H1 (cell line): ENCODE data around the gene WBP4. TPM values are rescaled to one million over a fixed set of nuclear protein-coding genes. Genes with fewer than 3 reads are reported as not detected.

ENCODE experiments used
- CTCF ChIA-PET: fragments of 300-600 bp; sonication (Branson Sonifier 250); formaldehyde crosslinking; loops from one replicate; lab custom pipeline; 2021; ENCODE audit not compliant: partially characterized antibody; lab: Charles Lee
- POLR2A ChIA-PET: fragments of 300-600 bp; sonication (Branson Sonifier 250); formaldehyde crosslinking; loops from one replicate; lab custom pipeline; 2021; ENCODE audit warnings: inconsistent platforms; ENCODE audit not compliant: partially characterized antibody; lab: Charles Lee
- DNase-seq, 2 experiments: peaks; one replicate each; pipeline versions ENCODE4 v3.0.0 to v3.0.0-alpha.2; 2010 to 2022; ENCODE audit warnings: low spot score in 2 of 2, low read depth in 1 of 2, mixed read lengths in 1 of 2
- FAIRE-seq: peaks from 2 replicates; lab custom pipeline; 2011; peaks lifted over from hg19 to GRCh38; lab: Jason Lieb, UNC
- H2AFZ ChIP-seq: 2 replicates; pipeline ENCODE4 v1.8.1; 2012; ENCODE audit warnings: low read length, inconsistent platforms
- H2AK5ac ChIP-seq: 2 replicates; pipeline ENCODE4 v1.6.1; 2013; ENCODE audit warnings: low read depth, low read length
- H2BK120ac ChIP-seq: replicated peaks from 2 replicates; pipeline ENCODE3; 2013; ENCODE audit warnings: low read depth, low read length, inconsistent platforms
- H2BK12ac ChIP-seq: 2 replicates; pipeline ENCODE4 v1.6.1; 2013; ENCODE audit warnings: low read depth, low read length
- H2BK15ac ChIP-seq: 2 replicates; pipeline ENCODE4 v1.6.1; 2013; ENCODE audit warnings: low read length
- H2BK20ac ChIP-seq: 2 replicates; pipeline ENCODE4 v1.6.1; 2013; ENCODE audit warnings: low read length
- H2BK5ac ChIP-seq: 2 replicates; pipeline ENCODE4 v1.6.1; 2013; ENCODE audit warnings: low read depth, low read length
- H3K14ac ChIP-seq: 2 replicates; pipeline ENCODE4 v1.6.1; 2013; ENCODE audit warnings: inconsistent platforms; ENCODE audit not compliant: insufficient read length
- H3K18ac ChIP-seq: 2 replicates; pipeline ENCODE4 v1.6.1; 2013; ENCODE audit warnings: low read length; ENCODE audit errors: extremely low read depth
- H3K23ac ChIP-seq: 2 replicates; pipeline ENCODE4 v1.6.1; 2013; ENCODE audit warnings: inconsistent platforms; ENCODE audit not compliant: insufficient read length
- H3K23me2 ChIP-seq: 2 replicates; pipeline ENCODE4 v1.6.1; 2013; ENCODE audit warnings: low read depth, low read length
- H3K27ac ChIP-seq: 2 replicates; pipeline ENCODE4 v1.6.1; 2011; ENCODE audit warnings: low read depth, low read length, inconsistent platforms
- H3K27me3 ChIP-seq, 4 experiments: replicated peaks in 1 of 4; 1 replicate in 1 of 4; 2 replicates in 3 of 4; pipeline versions ENCODE4 v1.6.1 to v1.8.1; 2011 to 2013; ENCODE audit warnings: low read length in 3 of 4, mild to moderate bottlenecking in 3 of 4, inconsistent platforms in 2 of 4, mixed read lengths in 2 of 4, moderate library complexity in 1 of 4; ENCODE audit not compliant: control insufficient read depth in 3 of 4, insufficient read depth in 3 of 4; ENCODE audit errors: extremely low read depth in 1 of 4
- H3K36me3 ChIP-seq, 4 experiments: 2 replicates each; pipeline versions ENCODE4 v1.6.1 to v1.8.1; 2011 to 2013; ENCODE audit warnings: mild to moderate bottlenecking in 4 of 4, low read length in 3 of 4, moderate library complexity in 2 of 4, control low read depth in 1 of 4, inconsistent platforms in 1 of 4; ENCODE audit not compliant: insufficient read depth in 4 of 4, control insufficient read depth in 2 of 4
- H3K4ac ChIP-seq: replicated peaks from 2 replicates; pipeline ENCODE3; 2013; ENCODE audit warnings: low read length, low read depth, mixed read lengths, inconsistent platforms; ENCODE audit not compliant: insufficient read length
- H3K4me1 ChIP-seq, 4 experiments: replicated peaks in 1 of 4; 1 replicate in 1 of 4; 2 replicates in 3 of 4; pipeline versions ENCODE4 v1.6.1 to v1.8.1; 2011 to 2013; ENCODE audit warnings: low read length in 3 of 4, inconsistent platforms in 2 of 4, mixed read lengths in 1 of 4; ENCODE audit not compliant: insufficient read depth in 4 of 4, control insufficient read depth in 3 of 4
- H3K4me2 ChIP-seq, 2 experiments: 2 replicates each; pipeline versions ENCODE4 v1.6.1 to v1.8.1; 2011 to 2013; ENCODE audit warnings: low read depth in 2 of 2, low read length in 2 of 2, control low read depth in 1 of 2, inconsistent platforms in 1 of 2, mild to moderate bottlenecking in 1 of 2; ENCODE audit not compliant: insufficient read depth in 1 of 2
- H3K4me3 ChIP-seq, 4 experiments: fragments of 200-600, 300-600 bp in 1 of 4; sonication (generic), shearing (Covaris generic), sonication (Bioruptor Twin) in 1 of 4; 2 replicates each; pipeline versions ENCODE4 v1.5.1 to v1.8.1; 2011 to 2016; ENCODE audit warnings: low read length in 4 of 4, low read depth in 3 of 4, control low read depth in 2 of 4, inconsistent platforms in 2 of 4, mild to moderate bottlenecking in 2 of 4, mixed read lengths in 1 of 4, moderate library complexity in 1 of 4; ENCODE audit not compliant: insufficient read depth in 2 of 4; ENCODE audit errors: extremely low read depth in 1 of 4
- H3K56ac ChIP-seq: replicated peaks from 2 replicates; pipeline ENCODE3; 2013; ENCODE audit warnings: low read depth, mild to moderate bottlenecking, mixed read lengths, low read length, inconsistent platforms; ENCODE audit not compliant: insufficient read length
- H3K79me1 ChIP-seq: 2 replicates; pipeline ENCODE4 v1.6.1; 2013; ENCODE audit warnings: low read depth, low read length, control low read depth
- H3K79me2 ChIP-seq, 2 experiments: 2 replicates each; pipeline versions ENCODE4 v1.6.1 to v1.8.1; 2012 to 2013; ENCODE audit warnings: low read length in 2 of 2, mild to moderate bottlenecking in 2 of 2, inconsistent platforms in 1 of 2; ENCODE audit not compliant: insufficient read depth in 2 of 2, control insufficient read depth in 1 of 2
- H3K9ac ChIP-seq, 4 experiments: replicated peaks in 1 of 4; 1 replicate in 1 of 4; 2 replicates in 3 of 4; pipeline versions ENCODE4 v1.6.1 to v1.8.1; 2011 to 2013; ENCODE audit warnings: low read depth in 3 of 4, low read length in 3 of 4, control low read depth in 2 of 4, mild to moderate bottlenecking in 2 of 4, moderate library complexity in 2 of 4, inconsistent platforms in 1 of 4; ENCODE audit errors: extremely low read depth in 1 of 4
- H3K9me3 ChIP-seq, 2 experiments: 2 replicates each; pipeline versions ENCODE4 v1.6.1 to v1.8.1; 2012 to 2013; ENCODE audit warnings: mild to moderate bottlenecking in 2 of 2, moderate library complexity in 2 of 2, control low read depth in 1 of 2, inconsistent platforms in 1 of 2, low read depth in 1 of 2, low read length in 1 of 2, mixed read lengths in 1 of 2; ENCODE audit not compliant: insufficient read depth in 2 of 2
- H4K20me1 ChIP-seq, 2 experiments: replicated peaks in 1 of 2; 2 replicates each; pipeline versions ENCODE3 to v1.8.1; 2011 to 2013; ENCODE audit warnings: inconsistent platforms in 2 of 2, low read length in 2 of 2, mild to moderate bottlenecking in 1 of 2; ENCODE audit not compliant: insufficient read depth in 2 of 2, control insufficient read depth in 1 of 2
- H4K5ac ChIP-seq: 2 replicates; pipeline ENCODE4 v1.6.1; 2013; ENCODE audit warnings: low read length, low read depth, mixed read lengths, inconsistent platforms; ENCODE audit not compliant: insufficient read length
- H4K8ac ChIP-seq: 2 replicates; pipeline ENCODE4 v1.8.0; 2013; ENCODE audit warnings: mild to moderate bottlenecking, moderate library complexity, low read length, inconsistent platforms; ENCODE audit not compliant: insufficient read depth; ENCODE audit errors: extremely low read depth
- H4K91ac ChIP-seq: replicated peaks from 2 replicates; pipeline ENCODE3; 2013; ENCODE audit warnings: low read length, mixed read lengths, inconsistent platforms; ENCODE audit not compliant: insufficient read length
- ATF3 ChIP-seq: IDR thresholded peaks from 2 replicates; pipeline ENCODE4 v1.6.1; 2011; ENCODE audit warnings: low read depth, mild to moderate bottlenecking, low read length; ENCODE audit not compliant: insufficient read depth
- CEBPB ChIP-seq: IDR thresholded peaks from 2 replicates; pipeline ENCODE4 v1.6.1; 2012; ENCODE audit warnings: low read depth, low read length
- CTCF ChIP-seq, 3 experiments: IDR thresholded peaks; 1 replicate in 2 of 3; 2 replicates in 1 of 3; pipeline versions ENCODE4 v1.5.1 to v1.6.1; 2011; ENCODE audit warnings: low read length in 3 of 3, mild to moderate bottlenecking in 3 of 3, inconsistent platforms in 2 of 3, low read depth in 1 of 3, moderate library complexity in 1 of 3; ENCODE audit not compliant: insufficient read depth in 1 of 3; ENCODE audit errors: control extremely low read depth in 1 of 3
- FOSL1 ChIP-seq: IDR thresholded peaks from 2 replicates; pipeline ENCODE4 v1.6.1; 2011; ENCODE audit warnings: mild to moderate bottlenecking, low read depth, low read length, moderate library complexity; ENCODE audit not compliant: insufficient read depth
- JUN ChIP-seq: IDR thresholded peaks from 2 replicates; pipeline ENCODE4 v1.6.1; 2011; ENCODE audit warnings: low read depth, mild to moderate bottlenecking, improper control_type of control experiment, low read length
- POU5F1 ChIP-seq: IDR thresholded peaks from 2 replicates; pipeline ENCODE4 v1.6.1; 2011; ENCODE audit warnings: low read depth, mild to moderate bottlenecking, low read length, moderate library complexity
- RBBP5 ChIP-seq: IDR thresholded peaks from 2 replicates; pipeline ENCODE4 v1.7.1; 2012; ENCODE audit warnings: low read depth, mild to moderate bottlenecking, inconsistent platforms, low read length, moderate library complexity, borderline replicate concordance
- SP4 ChIP-seq: IDR thresholded peaks from 2 replicates; pipeline ENCODE4 v1.6.1; 2012; ENCODE audit warnings: low read length, inconsistent platforms
- TAF7 ChIP-seq: optimal IDR thresholded peaks from 2 replicates; pipeline ENCODE3; 2011; ENCODE audit warnings: low read depth, mild to moderate bottlenecking, inconsistent platforms, low read length, moderate library complexity, borderline replicate concordance
- TEAD4 ChIP-seq: IDR thresholded peaks from 2 replicates; pipeline ENCODE4 v1.6.1; 2012; ENCODE audit warnings: low read depth, low read length, inconsistent platforms, mixed read lengths
- polyA plus RNA-seq, 7 experiments: library from polyadenylated mRNA; depleted of rRNA in 3 of 7; stranded (reverse) in 5 of 7; unstranded in 2 of 7; fragments of >200 nt in 5 of 7; fragments of 200-250 nt in 2 of 7; gene quantifications; 1 replicate in 5 of 7; 2 replicates in 1 of 7; 4 replicates in 1 of 7; pipeline versions ENCODE4 v1.2.1 to v1.2.3, GENCODE V29; 2011 to 2013; ENCODE audit warnings: missing spikeins in 2 of 7, mixed read lengths in 2 of 7
- total RNA-seq: library from RNA; stranded (reverse); fragmentation: NEBNext Ultra II Directional; extraction: Animal tissue kit (Norgen Biotek cat#: 25700); gene quantifications from 2 replicates; pipeline ENCODE4 v1.2.1, GENCODE V29; 2021
- TF ChIP-seq, protein P1 (sequence below): IDR thresholded peaks from 2 replicates; pipeline ENCODE4 v1.6.1; 2011; ENCODE audit warnings: low read length, improper control_type of control experiment

Gene WBP4
- total and polyA plus RNA-seq, 2 of the 8 experiments (the other 6 are each of a cell fraction or from before 2014, with no cell fraction given): 3.0 to 10.0 TPM

DNA sequence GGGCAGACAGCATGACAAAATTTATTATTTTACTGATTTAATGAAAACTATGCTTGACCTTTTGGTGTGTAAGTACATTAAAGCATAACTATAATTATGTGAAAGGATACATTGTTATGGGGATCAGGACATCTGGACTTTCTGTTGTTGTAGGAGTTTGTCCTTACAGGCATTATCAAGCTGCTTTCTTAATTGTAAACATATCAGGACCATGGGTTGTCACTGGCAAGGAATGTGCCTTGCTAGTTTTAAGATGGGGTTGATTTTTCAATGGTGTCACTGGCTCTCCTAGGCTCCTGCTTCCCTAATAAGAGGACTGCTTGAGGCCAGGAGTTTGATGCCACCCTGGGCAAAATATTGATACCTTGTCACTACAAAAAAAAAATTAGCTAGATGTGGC is 38.7 kb downstream of the WBP4 start:
- Histone ChIP-seq H4K8ac (no peak overlapping the region), H3K4me1 (peaks cover 0 to 8% (median 1%) of the 10 kb centered on the region in 4 experiments; a peak in 1 of 7 replicates), H2BK12ac (no peak overlapping the region), H3K79me1 (no peaks in the 10 kb centered on the region), H3K4me3 (no peak overlapping the region), H3K4me2 (no peak overlapping the region), H3K27ac (no peak overlapping the region), H3K9ac (no peak overlapping the region), H3K4ac (no peak overlapping the region), H4K20me1 (no peaks in the 10 kb centered on the region), H2BK5ac (no peak overlapping the region), H3K79me2 (no peaks in the 10 kb centered on the region), H2AK5ac (no peak overlapping the region), H3K27me3 (no peaks in the 10 kb centered on the region), H2BK15ac (no peak overlapping the region), H3K14ac (no peak overlapping the region), H4K91ac (no peak overlapping the region), H3K56ac (no peak overlapping the region), H3K18ac (no peak overlapping the region), H4K5ac (no peak overlapping the region), H2BK20ac (no peak overlapping the region), H2BK120ac (no peak overlapping the region), H3K23me2 (no peaks in the 10 kb centered on the region), H3K36me3 (no peaks in the 10 kb centered on the region), H3K23ac (no peak overlapping the region), H2AFZ (no peak overlapping the region), H3K9me3 (no peaks in the 10 kb centered on the region)
- FAIRE-seq (no peak), DNase-seq (no peak)
- ChIA-PET POLR2A (interaction anchor here (1.2 to 2.5 kb wide), 2 partner anchors 8 to 29 kb away, joined by 3 to 9 read pairs; no protein-coding TSS in a partner anchor), CTCF (interaction anchor here (0.6 to 3.2 kb wide), 4 partner anchors 45 to 1090 kb away, joined by 3 to 8 read pairs (median 4); no protein-coding TSS in a partner anchor)
- no peak for TF ChIP-seq FOSL1
- TF ChIP-seq, protein P1, sequence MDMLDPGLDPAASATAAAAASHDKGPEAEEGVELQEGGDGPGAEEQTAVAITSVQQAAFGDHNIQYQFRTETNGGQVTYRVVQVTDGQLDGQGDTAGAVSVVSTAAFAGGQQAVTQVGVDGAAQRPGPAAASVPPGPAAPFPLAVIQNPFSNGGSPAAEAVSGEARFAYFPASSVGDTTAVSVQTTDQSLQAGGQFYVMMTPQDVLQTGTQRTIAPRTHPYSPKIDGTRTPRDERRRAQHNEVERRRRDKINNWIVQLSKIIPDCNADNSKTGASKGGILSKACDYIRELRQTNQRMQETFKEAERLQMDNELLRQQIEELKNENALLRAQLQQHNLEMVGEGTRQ: no peak
- TF ChIP-seq CEBPB: no peak
- TF ChIP-seq SP4: no peak
- TF ChIP-seq RBBP5: no peak
- TF ChIP-seq CTCF (IDR thresholded peaks at IDR 0.05; ENCODE audit: control extremely low read depth in 1 of 3, insufficient read depth in 1 of 3, low read depth in 1 of 3, low read length in 3 of 3): no peak
- no peak for TF ChIP-seq POU5F1
- no peak for TF ChIP-seq TAF7
- TF ChIP-seq JUN: no peak
- no peak for TF ChIP-seq TEAD4
- TF ChIP-seq ATF3: no peak
